EH (cell line): ENCODE data around the gene HMG20A.

Experiments
- DNase-seq: peaks from one replicate; pipeline ENCODE4 v3.0.0-alpha.2; 2015; ENCODE audit warnings: low read depth

The HMG20A gene

GRCh38 chr15:77499087-77499760 lies 78.5 kb downstream of the HMG20A start:
- peak; percentile 51 for DNase-seq

GRCh38 chr15:77500989-77501388 lies 80.3 kb downstream of the HMG20A start:
- DNase-seq, result peak; percentile 72

- no peak for DNase-seq
Measured at GRCh38 chr15:77502379-77503095, 81.8 kb downstream of the HMG20A start.

GRCh38 chr15:77503240-77503639 lies 82.6 kb downstream of the HMG20A start:
- no peak for DNase-seq

- DNase-seq, result no peak
Measured at GRCh38 chr15:77503764-77504163, 83.1 kb downstream of the HMG20A start.

- DNase-seq, result no peak
Measured at GRCh38 chr15:77504306-77504705, 83.6 kb downstream of the HMG20A start.

GRCh38 chr15:77504871-77505270 lies 84.2 kb downstream of the HMG20A start:
- DNase-seq, result no peak

GRCh38 chr15:77505556-77505955 lies 84.9 kb downstream of the HMG20A start:
- no peak for DNase-seq

- DNase-seq, result peak; percentile 43
Measured at GRCh38 chr15:77506311-77507142, 85.8 kb downstream of the HMG20A start.

GRCh38 chr15:77507143-77507897 lies 86.6 kb downstream of the HMG20A start:
- peak; percentile 23 for DNase-seq

- DNase-seq, result peak; percentile 29
Measured at GRCh38 chr15:77507911-77508310, 87.2 kb downstream of the HMG20A start.

- peak; percentile 8 for DNase-seq
Measured at GRCh38 chr15:77508541-77509243, 88.0 kb downstream of the HMG20A start.

- DNase-seq, result no peak
Measured at GRCh38 chr15:77510066-77511057, 89.7 kb downstream of the HMG20A start.

- DNase-seq, result no peak
Measured at GRCh38 chr15:77511869-77512268, 91.2 kb downstream of the HMG20A start.

- DNase-seq, result no peak
Measured at GRCh38 chr15:77513226-77513625, 92.5 kb downstream of the HMG20A start.

GRCh38 chr15:77514641-77515402 lies 94.1 kb downstream of the HMG20A start:
- no peak for DNase-seq

GRCh38 chr15:77515613-77516012 lies 94.9 kb downstream of the HMG20A start:
- no peak for DNase-seq

GRCh38 chr15:77516076-77516475 lies 95.4 kb downstream of the HMG20A start:
- DNase-seq, result no peak

GRCh38 chr15:77516786-77517185 lies 96.1 kb downstream of the HMG20A start:
- no peak for DNase-seq
